DND-41 (cell line): ENCODE results near the gene GRIPAP1.

Source experiments
- EZH2 ChIP-seq: IDR thresholded peaks from 3 replicates; pipeline ENCODE4 v1.6.1; 2012; ENCODE audit warnings: borderline replicate concordance, low read depth, mild to moderate bottlenecking, moderate library complexity, low read length, inconsistent platforms; ENCODE audit not compliant: severe bottlenecking
- TF ChIP-seq, protein P1 (sequence below): IDR thresholded peaks from 2 replicates; pipeline ENCODE4 v1.5.1; 2012; ENCODE audit warnings: borderline replicate concordance, low read length, moderate library complexity, mild to moderate bottlenecking; ENCODE audit not compliant: poor library complexity, severe bottlenecking; ENCODE audit errors: extremely low read depth

DNA sequence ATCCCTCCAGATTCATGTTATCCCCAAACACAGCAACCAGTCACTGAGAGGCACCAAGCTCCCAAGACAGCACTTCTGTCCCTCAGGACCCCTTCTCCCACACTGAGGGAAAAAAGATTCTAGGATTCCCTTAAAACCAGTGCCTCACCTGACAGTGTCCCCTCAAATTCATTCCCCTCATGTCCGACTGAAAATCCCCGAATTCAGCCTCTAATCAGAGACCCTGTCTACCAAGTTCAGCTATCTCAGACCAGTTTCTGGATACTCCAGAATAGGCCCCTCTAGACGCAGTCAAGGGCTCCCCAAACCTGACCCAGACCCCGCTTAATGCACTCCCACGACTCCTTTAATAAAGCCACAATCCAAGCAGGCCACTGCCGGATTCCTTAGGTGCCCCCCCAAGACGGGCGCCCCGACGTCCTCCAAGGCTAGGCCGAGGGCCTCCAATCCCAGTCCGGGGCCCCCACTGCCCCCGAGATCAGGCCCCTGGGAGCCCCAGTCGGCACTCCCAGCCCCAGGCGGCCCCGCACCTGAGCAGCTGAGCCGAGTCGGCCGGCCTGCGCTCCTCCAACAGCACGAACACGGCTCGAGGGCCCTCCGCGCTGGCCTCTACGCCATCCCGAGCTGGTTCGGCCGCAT, 40.6 kb upstream of the GRIPAP1 start:
- TF ChIP-seq, protein P1, sequence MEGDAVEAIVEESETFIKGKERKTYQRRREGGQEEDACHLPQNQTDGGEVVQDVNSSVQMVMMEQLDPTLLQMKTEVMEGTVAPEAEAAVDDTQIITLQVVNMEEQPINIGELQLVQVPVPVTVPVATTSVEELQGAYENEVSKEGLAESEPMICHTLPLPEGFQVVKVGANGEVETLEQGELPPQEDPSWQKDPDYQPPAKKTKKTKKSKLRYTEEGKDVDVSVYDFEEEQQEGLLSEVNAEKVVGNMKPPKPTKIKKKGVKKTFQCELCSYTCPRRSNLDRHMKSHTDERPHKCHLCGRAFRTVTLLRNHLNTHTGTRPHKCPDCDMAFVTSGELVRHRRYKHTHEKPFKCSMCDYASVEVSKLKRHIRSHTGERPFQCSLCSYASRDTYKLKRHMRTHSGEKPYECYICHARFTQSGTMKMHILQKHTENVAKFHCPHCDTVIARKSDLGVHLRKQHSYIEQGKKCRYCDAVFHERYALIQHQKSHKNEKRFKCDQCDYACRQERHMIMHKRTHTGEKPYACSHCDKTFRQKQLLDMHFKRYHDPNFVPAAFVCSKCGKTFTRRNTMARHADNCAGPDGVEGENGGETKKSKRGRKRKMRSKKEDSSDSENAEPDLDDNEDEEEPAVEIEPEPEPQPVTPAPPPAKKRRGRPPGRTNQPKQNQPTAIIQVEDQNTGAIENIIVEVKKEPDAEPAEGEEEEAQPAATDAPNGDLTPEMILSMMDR: no peak
- TF ChIP-seq EZH2: no peak
